DND-41 (cell line): ENCODE measurements around the gene GSTO1.

Experiments
- ATAC-seq: fragments of 200-7000 bp; cut with Tn5 transposase; 3 replicates; pipeline ENCODE4 v1.9.1; 2021; ENCODE audit warnings: low read depth; ENCODE audit not compliant: insufficient read depth
- DNase-seq: peaks from one replicate; pipeline ENCODE4 v3.0.0-alpha.2; 2020
- H2AFZ ChIP-seq: 2 replicates; pipeline ENCODE4 v1.6.0; 2012; ENCODE audit warnings: low read depth, low read length
- H3K27ac ChIP-seq: 2 replicates; pipeline ENCODE4 v1.5.1; 2012; ENCODE audit warnings: low read length, inconsistent platforms
- H3K27me3 ChIP-seq: fragments of 200-600 bp; sonication (generic); 2 replicates; pipeline ENCODE4 v1.6.0; 2012; ENCODE audit warnings: low read length, mild to moderate bottlenecking, inconsistent platforms; ENCODE audit not compliant: insufficient read depth, poor library complexity
- H3K36me3 ChIP-seq: 2 replicates; pipeline ENCODE4 v1.5.1; 2012; ENCODE audit warnings: low read length, inconsistent platforms; ENCODE audit not compliant: insufficient read depth
- H3K4me1 ChIP-seq: 2 replicates; pipeline ENCODE4 v1.5.1; 2012; ENCODE audit warnings: mild to moderate bottlenecking, low read length; ENCODE audit not compliant: insufficient read depth
- H3K4me2 ChIP-seq: 2 replicates; pipeline ENCODE4 v1.6.0; 2012; ENCODE audit warnings: mild to moderate bottlenecking, moderate library complexity, low read length, inconsistent platforms; ENCODE audit not compliant: insufficient read depth
- H3K4me3 ChIP-seq, 2 experiments: fragments of 200-600 bp in 1 of 2; shearing (Covaris generic) in 1 of 2; 2 replicates each; pipeline ENCODE4 v1.5.1; 2012 to 2016; ENCODE audit warnings: inconsistent platforms in 2 of 2, low read length in 2 of 2, mild to moderate bottlenecking in 2 of 2, low read depth in 1 of 2, moderate library complexity in 1 of 2
- H3K79me2 ChIP-seq: 2 replicates; pipeline ENCODE4 v1.6.0; 2012; ENCODE audit warnings: low read length, inconsistent platforms; ENCODE audit not compliant: insufficient read depth
- H3K9ac ChIP-seq: 2 replicates; pipeline ENCODE4 v1.6.0; 2012; ENCODE audit warnings: low read depth, mild to moderate bottlenecking, inconsistent platforms, low read length, moderate library complexity
- H3K9me3 ChIP-seq: 2 replicates; pipeline ENCODE4 v1.5.1; 2012; ENCODE audit warnings: low read length, moderate library complexity, mild to moderate bottlenecking, inconsistent platforms; ENCODE audit not compliant: insufficient read depth, severe bottlenecking
- H4K20me1 ChIP-seq: 2 replicates; pipeline ENCODE4 v1.6.0; 2012; ENCODE audit warnings: low read length; ENCODE audit not compliant: insufficient read depth
- CTCF ChIP-seq: IDR thresholded peaks from 2 replicates; pipeline ENCODE4 v1.5.1; 2012; ENCODE audit warnings: borderline replicate concordance, low read length, moderate library complexity, mild to moderate bottlenecking; ENCODE audit not compliant: poor library complexity, severe bottlenecking; ENCODE audit errors: extremely low read depth
- EZH2 ChIP-seq: IDR thresholded peaks from 3 replicates; pipeline ENCODE4 v1.6.1; 2012; ENCODE audit warnings: borderline replicate concordance, low read depth, mild to moderate bottlenecking, moderate library complexity, low read length, inconsistent platforms; ENCODE audit not compliant: severe bottlenecking

GSTO1 gene

DNA sequence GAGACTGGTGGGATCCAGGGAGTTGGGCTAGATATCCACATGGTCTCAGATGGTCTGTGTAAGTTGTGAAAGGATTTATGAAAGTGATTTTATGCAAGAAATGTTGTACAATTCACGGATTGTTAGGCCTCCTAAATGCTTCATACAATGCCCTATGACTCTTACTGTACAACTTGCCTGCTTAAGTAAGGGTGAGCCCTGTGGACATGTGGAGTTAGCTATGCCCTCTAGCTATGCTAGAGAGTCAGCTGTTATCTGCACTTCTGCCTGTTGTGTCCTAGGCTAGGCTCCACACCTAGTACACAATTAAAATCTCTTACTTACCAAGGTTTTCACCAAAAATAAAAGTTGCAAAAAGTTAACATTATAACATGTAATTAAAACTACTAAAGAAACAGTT, 20.9 kb upstream of the GSTO1 start:
- Histone ChIP-seq H3K27me3 (peaks cover 3% of the 10 kb centered on the region), H3K36me3 (no peaks in the 10 kb centered on the region), H3K27ac (no peak overlapping the region), H4K20me1 (no peaks in the 10 kb centered on the region), H2AFZ (no peak overlapping the region), H3K79me2 (no peaks in the 10 kb centered on the region), H3K4me2 (no peak overlapping the region), H3K4me3 (no peak overlapping the region), H3K9ac (no peak overlapping the region), H3K9me3 (peaks cover 13% of the 10 kb centered on the region), H3K4me1 (no peaks in the 10 kb centered on the region)
- TF ChIP-seq CTCF (no peak), EZH2 (no peak)
- DNase-seq (no peak), ATAC-seq (no peak)

GRCh38 chr10:104234934-104235333, 19.8 kb upstream of the GSTO1 start:
- Histone ChIP-seq H3K4me2 (no peak overlapping the region), H3K27ac (no peak overlapping the region), H3K4me3 (no peak overlapping the region), H4K20me1 (no peaks in the 10 kb centered on the region), H3K4me1 (no peaks in the 10 kb centered on the region), H3K27me3 (peaks cover 3% of the 10 kb centered on the region), H2AFZ (no peak overlapping the region), H3K79me2 (no peaks in the 10 kb centered on the region), H3K9me3 (peaks cover 13% of the 10 kb centered on the region), H3K9ac (no peak overlapping the region), H3K36me3 (no peaks in the 10 kb centered on the region)
- DNase-seq (no peak), ATAC-seq (no peak)
- TF ChIP-seq EZH2: no peak
- no peak for TF ChIP-seq CTCF

- TF ChIP-seq CTCF (no peak), EZH2 (no peak)
- Histone ChIP-seq H4K20me1 (no peaks in the 10 kb centered on the region), H3K27me3 (peaks cover 3% of the 10 kb centered on the region), H3K4me1 (no peaks in the 10 kb centered on the region), H3K9me3 (peaks cover 13% of the 10 kb centered on the region), H3K36me3 (no peaks in the 10 kb centered on the region), H2AFZ (no peak overlapping the region), H3K9ac (no peak overlapping the region), H3K79me2 (no peaks in the 10 kb centered on the region), H3K27ac (no peak overlapping the region), H3K4me3 (no peak overlapping the region), H3K4me2 (no peak overlapping the region)
- DNase-seq (no peak), ATAC-seq (no peak)
Observed at GRCh38 chr10:104235801-104236200, 18.9 kb upstream of the GSTO1 start.

DNA sequence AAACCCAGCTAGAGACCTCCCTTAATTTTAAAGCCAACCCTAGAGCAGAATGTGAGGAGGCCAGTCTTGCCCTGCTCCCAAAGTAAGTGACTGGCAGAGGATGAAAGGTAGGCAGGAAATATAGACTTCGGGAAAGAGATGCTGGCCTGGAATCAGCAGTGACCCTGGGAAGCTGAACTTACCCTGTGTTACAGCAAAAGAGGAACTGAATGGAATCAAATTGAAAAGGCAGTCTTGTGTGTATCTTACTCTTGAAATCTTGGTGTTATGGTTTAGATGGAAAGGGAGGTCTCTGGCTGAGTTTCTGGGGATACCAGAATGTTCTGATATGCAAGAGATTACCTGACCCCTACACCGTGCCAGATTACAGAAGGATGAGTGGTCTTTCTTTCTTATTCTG, 14.6 kb upstream of the GSTO1 start:
- peaks cover 3% of the 10 kb centered on the region for H3K9me3 ChIP-seq
- no peak overlapping the region for H3K9ac ChIP-seq
- H3K27ac ChIP-seq: no peak overlapping the region
- no peak for ATAC-seq
- no peaks in the 10 kb centered on the region for H3K36me3 ChIP-seq
- no peak overlapping the region for H3K4me2 ChIP-seq
- DNase-seq: no peak
- no peak for TF ChIP-seq EZH2
- TF ChIP-seq CTCF: no peak
- H4K20me1 ChIP-seq: no peaks in the 10 kb centered on the region
- H3K79me2 ChIP-seq: no peaks in the 10 kb centered on the region
- peaks cover 5% of the 10 kb centered on the region for H3K27me3 ChIP-seq
- no peak overlapping the region for H3K4me3 ChIP-seq
- no peak overlapping the region for H2AFZ ChIP-seq
- H3K4me1 ChIP-seq: no peaks in the 10 kb centered on the region
